ENCODE results near the gene ANGPTL2.

Gene ANGPTL2

DNA sequence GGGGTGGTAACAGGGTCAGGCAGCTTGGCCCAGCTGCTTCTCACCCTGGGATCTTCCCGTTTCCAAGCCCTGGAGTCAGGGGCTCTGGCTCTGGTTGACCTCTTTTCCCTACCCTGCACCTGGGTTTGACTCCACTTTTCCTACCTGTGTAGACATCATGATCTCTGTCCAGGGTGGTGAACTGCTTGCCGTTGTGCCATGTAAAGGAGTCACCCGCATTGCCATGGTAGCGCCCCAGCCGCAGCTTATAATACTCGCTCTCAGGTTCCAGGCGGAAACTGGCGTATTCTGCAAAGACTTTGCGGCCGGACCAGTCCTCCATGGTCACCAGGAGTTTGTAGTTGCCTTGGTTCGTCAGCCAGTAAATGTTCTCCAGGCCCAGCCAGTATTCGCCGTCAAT is 30.9 kb downstream of the ANGPTL2 start:
- DNase-seq, result no peak

DNA sequence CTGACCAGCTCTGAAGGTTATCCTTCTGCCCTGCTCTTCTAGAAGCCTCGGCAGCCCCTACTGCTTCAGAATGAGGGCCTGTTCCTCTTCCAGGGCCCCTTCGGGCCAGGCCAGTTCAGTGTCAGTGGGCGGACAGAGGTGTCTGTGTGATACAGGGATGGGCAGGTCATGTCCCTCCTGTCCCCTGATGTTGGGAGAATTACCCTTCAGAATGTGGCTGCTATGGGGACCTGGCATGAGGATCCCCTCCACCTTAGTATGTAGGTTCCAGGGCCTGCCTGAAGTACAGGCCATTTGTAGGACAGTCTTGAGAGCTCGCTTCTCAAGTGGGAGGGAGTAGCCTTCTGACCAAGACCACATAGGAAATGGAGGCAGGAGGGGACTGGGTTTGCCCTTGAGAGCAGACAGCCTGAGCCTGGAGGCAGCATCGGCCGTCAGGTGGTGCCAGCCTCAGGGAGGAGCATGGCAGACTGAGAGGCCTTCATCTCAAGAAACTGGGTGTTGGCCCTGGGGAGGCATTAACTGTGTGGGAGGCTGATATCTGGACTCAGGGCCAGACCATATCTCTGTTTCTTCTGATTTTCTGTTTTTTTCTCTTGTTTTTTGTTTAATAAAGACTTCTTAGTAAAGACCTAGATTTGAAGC is 32.0 kb downstream of the ANGPTL2 start:
- DNase-seq, result no peak

DNA sequence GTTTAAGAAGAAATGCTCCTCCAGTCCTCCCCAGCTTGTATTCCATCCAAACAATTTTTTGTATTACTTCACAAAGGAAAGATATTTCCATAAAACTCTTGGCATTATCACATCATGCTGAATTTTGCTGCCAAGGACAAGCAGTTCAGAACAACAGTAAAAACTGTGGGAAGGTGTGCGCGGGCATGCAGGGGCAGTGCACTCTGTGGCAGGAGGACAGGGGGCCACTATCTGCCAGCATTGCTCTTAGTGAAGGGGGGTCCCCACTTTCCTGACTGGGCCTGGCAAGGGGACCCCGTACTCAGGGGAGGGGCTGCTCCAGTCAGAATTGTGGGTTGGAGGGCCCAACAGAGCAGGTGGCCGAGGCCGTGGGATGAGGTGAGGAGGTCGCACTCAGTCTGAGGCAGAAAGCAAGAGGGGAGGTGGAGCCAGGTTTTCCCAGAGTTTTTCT is 32.8 kb downstream of the ANGPTL2 start:
- DNase-seq, result no peak

DNA sequence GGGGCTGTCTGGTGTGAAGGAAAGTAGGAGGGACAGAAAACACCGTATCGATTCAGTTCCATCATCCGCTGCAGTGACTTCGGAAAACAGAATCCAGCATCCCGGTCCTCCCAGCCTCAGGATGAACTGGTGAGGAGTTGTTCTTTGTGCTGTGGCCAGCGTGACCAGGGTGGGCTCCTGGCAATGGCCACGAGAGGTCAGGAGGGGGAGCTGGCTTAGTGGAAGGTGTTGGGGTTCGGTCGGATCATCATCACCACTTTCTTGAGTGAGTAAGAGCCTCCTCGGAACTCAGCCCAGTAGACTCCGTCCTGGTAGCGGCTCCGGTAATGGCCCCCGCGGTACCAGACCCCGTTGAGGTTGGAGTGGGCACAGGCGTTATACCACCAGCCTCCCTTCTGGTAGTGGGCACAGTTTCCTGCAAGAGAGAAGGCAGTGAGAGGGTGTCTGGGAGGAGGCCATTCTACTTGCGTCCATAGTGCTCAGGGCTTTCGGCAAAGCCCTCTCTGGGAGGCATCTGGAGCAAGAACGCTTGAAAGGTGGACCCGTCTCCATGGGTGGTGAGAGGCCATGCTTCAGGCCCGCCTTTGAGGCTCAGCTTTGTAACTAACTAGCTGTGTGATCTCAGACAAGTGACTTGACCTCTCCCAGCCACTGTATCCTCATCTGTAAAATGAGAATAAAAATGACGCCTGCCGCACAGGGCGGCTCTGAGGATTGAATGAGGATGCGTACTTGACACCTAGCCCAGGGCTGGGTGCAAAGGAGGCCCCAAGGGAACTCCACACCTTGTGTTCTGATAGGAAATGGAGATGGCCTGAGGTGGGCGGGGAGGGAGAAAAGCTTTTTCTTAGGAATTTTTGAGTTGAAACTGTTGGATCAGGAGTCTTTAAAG is 33.5 kb downstream of the ANGPTL2 start:
- DNase-seq, result no peak

DNA sequence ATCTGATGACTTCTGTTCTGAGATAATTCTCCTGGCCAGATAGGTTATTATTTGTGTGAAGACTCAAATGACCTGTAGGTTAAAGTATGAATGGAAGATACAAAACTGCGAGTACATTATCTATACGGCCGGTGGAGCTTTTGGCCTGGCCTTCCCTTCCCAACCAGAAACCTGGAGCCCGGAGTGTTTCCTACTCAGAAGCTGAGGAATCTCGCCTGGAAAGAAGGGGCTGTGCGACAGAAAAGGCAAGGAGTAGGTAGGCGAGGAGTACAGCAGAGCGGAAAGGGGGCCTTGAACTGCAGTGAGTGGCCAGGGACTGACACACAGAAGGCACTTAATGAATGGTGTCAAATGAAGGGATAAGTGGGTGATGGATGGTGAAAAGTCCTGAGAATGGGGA is 34.6 kb downstream of the ANGPTL2 start:
- no peak for DNase-seq

DNA sequence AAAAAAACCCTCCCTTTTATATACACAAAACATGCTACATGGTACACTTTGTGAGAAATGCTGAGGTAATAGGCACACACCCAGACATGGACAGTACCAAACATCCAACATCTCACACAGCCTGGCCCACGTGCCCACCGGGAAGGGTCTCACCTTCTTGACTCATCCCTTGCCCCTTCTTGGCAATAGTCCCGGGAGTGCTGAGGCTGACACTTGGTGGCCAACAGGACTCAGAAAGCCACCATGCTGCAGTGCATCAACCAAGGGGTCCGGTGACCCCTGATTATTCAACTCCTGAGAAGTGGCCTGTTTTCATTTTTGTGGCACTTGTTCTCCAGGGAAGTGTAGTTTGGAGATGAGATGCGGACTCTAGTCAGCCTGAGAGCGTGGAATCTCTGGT is 35.0 kb downstream of the ANGPTL2 start:
- no peak for DNase-seq

DNA sequence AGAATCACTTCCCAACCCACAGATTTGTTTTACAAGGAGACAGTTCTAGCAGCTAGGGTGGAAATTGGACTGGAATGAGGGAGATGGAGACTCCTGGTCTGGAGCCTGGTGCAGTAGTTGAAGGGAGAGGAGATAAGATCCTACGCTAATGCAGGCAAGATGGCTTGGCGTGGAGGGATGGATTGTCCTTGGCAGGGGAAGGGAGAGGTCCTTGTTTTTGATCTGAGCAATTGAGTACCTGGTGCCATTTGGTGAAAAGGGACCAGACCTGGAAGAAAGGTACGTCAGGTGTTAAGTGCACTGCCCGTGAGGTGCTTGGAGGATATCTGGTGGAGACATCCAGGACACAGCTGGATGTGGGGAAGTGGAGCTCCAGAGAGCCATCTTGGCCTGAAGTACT is 35.7 kb downstream of the ANGPTL2 start:
- DNase-seq, result no peak

DNA sequence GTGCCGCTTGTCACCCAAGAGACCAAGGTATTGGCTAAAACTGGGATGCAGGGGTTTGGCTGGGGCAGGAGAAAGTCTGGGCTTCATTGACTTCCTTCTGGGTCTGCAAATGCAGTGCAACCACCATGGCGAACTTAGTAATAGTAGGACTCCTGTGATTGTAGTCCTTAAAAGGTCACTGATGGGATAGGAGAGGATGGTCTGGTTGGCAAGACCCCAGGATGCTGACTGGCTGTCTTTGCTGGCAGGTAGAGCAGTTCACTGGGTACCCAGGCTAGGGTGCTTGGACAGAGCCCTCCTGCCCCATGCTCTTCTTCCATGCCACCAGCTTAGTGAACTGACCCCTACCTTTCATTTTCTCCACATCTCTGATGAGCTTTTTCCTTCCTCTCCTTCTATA is 37.2 kb downstream of the ANGPTL2 start:
- DNase-seq, result no peak

DNA sequence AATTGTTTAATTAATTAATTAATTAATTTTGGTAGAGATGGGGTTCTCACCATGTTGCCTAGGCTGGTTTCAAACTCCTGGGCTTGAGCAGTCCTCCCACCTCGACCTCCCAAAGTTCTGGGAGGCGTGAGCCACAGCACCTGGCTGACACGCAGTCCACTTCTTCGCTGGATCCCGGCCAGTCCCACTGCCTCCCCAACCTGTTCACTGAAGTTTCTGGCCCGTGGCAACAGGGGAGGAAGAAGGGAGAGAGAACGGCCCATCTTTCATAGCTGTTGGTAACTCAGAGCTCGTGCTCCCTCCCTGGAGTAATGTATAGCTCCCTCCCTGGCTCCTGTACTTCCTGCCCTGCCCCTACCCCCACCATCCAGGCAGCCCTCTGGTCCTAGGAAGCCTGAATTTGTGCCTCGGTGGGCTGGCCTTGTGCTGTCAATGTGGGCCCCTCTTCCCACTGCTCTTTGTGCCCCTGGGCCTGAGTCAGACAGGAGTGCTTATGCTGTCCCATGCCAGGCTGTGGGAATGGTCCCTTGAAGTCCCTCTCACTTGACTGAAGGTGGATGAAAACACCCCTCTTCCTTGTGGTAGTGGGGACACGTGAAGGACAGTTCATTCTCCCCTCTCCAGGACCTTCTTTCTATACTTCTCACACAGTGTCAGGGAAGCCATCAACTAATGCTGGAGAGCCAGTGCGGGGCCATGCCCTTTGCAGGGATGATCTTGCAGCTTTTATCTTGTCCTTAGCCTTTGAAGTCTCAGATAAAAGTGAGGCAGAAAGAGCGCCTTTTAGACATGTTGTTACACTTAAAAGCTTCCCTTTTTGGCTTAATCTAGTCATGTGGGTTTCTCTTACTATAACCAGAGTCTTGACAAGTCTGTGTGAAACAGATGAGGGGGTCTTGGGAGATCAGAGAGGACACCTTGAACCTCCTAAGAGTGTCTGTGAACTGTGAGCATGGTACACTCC is 38.1 kb downstream of the ANGPTL2 start:
- no peak for DNase-seq

DNA sequence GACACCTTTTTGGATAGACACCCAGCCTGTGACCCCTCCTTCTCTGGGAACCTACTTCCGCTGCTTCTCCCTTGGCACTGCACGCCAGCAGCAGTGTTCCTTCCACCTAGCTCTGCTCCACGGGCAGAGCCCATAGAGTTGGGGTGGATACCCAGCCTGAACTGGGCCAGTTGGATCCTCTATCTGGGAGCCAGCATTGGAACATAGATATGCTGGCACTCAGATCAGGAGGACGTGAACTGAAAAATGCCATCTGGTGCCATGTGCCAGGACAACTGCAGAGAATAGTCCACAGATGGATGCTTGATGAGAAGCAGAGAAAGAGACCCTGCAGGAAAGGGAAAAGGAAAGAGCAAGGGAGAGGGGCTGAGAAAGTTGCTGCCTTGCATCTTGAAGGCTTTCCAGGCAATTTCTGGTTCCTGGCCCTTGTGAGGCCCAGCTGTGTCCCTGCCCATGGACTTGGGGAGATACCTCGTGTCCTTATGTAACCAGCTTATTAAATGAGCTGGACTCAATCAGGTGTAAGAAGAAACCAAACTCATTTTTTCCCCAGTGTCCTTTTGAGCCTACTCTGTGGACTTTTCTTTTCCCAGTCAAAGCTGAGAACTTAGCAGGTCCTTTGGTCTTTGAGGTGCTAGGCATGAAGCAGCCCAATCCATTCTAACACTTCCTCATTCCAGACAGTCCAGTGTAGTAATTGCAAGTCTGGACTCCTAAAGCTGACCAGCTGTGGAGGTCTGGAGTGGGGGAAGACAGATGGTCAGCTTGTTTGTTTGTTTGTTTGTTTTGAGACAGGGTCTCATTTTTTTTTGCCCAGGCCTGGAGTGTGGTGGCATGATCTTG is 39.1 kb downstream of the ANGPTL2 start:
- DNase-seq, result no peak

DNA sequence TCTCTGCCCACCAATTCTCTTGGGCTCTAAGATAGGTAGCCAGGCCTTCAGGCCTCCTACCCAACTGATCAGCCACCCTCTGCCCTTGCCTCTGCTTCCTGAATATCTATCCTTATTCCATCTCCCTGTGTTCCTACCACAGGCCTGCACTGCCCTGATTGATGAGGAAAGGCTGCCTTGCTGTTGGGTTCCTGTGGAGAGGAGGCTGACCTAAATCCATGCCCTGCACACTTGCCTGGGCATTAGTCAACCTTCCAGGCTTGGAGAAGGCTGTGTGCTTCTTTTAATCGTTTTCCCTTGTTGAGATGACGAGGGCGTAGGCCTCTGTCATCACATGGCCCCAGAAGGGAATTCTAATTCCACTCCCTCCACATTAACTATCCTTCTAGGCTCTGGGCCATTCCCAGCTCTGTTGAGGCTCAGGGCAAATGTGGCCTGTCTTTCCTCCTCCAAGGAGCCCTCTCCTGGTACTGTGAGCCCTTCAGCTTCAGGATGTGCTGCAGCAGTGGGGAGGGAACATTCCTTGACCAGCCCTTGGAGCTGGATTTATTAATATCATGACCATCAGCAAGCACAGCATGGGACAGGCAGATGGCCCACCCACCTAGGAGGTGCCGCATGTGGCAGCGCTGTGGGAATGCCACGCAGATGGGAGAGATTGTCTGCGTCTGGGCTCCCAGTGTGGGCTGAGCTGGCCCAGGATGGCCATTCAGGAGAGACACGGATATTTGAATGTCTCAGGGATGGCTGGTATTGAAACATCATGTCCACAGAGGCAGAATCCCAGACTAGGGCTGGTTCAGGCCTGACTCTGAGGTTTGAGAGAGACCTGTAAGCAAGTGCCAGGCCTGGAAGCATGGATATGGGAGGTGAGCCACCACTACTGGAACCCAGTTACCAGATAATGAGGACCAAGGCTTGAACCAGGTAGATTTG is 40.9 kb downstream of the ANGPTL2 start:
- DNase-seq, result no peak

DNA sequence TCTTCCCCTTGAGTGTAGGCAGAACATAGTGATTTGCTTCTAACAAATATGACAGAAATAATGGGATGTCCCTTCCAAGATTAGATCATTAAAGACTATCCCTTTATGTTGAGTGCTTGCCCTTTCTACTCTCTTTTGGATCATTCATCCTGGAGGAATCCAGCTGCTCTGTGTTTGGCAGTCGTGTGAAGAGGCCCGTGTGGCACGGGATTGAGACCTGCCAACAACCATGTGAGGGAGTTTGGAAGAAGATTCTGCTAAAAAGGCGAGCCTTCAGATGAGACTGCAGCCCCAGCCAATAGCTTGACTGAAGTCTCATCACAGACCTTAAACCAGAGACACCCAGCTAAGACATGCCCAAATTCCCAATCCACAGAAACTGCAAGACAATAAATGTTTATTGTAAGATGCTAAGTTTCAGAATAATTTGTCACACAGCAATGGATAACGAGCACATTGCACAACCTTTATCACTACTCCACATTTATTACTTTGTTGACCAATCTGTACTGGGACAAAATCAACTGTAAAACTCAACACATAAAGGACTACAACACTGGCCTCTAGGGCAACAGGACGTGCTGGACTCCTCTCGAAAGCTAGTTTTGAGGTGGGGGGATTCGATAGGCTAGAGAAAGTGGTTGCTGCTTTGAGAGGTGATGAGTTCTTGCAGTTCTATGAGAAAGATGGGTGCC is 42.8 kb downstream of the ANGPTL2 start:
- no peak for DNase-seq

DNA sequence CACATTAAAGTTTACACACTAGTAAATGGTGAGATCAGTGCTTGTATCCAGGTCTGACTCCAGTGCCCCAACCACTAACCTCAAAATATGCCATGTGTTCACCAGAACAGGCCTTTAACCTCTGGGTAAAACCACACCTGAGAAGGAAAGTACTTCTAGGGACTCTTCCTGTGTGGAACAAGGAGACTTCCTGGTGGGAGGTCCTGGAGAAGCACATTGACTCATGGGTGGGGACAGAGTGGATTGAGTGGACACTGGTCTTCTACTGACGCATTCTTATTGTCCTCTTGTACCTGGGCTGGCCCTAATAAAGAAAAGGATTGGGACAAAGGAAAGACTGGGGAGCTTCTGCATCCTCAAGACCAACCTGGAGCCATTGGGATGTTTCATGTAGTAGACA is 43.4 kb downstream of the ANGPTL2 start:
- no peak for DNase-seq

DNA sequence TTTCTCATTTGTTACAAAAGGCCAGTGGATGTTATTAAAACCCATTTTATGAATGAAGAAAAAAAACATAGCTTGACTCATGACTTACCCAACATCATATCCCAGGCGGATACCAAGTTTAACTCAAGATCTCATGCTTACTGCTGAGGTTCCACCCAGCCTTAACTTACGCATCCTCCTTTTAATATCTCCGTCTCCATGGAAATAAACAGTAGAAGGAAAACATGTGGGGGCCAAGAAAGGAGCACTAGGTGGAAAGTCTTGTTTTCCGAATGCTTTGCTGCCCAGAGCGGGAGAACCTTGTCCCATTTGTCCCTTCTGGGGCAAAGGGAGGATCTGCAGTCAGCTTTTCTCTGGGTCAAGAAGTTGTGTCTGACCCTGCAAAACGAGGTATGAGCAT is 44.1 kb downstream of the ANGPTL2 start:
- no peak for DNase-seq

DNA sequence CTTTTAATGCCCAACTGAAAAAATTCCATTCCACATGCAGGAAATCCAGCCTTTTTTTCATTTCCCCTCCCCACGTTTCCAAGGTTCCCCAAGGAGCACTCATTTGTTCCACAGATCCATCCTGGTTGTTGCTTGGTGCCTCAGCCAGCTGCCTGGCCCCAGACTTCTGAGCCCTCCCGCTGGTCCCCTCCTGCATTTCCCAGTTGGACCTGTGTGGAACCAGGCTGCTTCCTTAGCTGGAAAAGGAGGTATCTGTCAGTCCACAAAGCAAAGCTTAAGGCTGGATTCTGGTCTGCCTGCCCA is 44.8 kb downstream of the ANGPTL2 start:
- DNase-seq, result no peak

DNA sequence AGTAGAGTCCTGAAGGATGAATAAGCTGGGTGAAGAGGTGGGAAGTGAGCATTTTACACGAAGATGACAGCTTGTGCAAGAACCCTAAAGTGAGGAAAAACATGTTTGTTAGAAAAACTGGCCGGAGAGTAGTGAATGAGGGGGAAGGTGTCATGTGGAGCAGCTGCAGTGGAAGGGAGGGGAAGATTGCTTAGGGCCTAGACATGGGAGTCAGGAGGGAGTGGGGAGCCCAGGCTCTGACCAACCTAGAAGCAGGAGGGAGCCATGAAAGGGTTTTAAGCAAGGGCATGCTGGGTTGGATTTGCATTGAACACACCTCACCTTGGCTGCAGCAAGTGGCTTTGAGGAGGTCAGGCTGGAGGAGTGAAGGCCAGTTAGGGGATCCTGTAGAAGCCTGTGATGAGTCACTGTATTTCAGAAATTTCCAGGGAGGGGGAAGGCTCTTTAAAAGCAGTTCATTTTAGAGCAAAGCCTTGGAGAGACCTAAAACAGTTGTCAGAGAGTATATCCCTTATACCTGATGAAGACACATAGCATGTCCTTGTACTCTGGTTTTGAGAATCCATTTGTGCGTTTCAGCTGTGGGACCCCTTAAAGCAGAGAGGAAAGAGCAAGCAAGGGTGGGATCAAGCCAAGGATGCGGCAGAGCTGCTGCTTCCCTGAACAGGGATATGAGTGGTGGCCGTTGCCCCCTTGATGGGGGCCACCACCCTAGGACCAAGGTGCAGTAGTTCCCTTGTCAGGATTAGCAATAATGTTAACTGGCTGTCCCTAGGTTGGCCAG is 45.4 kb downstream of the ANGPTL2 start:
- no peak for DNase-seq

DNA sequence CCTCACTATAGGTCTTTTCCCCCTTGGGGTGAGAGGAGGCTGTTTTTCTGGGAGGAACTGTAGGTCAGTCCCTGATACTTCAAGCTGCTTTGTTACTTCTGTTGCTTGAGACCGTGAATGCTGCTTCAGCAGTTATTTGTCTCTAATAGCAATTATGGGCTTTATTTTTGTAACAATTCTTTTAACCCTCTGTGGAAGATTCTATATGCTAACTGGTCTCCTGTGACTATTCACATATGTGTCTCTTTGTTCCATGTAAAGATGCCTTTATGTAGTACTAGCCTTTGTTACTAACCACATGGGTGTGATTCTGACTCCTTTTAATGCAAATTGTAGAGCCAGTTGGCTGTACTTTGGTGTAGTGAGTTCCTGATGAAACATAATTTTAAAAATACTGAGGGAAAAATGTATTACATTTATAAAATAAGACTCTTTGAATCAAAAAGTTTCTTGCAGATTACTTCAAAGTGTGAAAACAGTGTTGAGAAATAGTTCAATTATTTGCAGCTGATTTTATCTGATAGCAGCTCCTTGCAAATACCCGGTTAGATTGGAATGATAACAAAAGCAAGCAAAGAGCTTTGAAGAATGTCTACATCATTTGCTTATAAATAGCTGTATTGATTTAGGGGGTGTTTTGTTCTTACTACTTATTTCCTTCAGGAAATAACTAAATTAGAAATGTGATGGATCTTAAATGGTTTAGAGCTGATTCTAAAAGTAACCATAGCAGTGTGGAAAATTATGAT is 46.6 kb downstream of the ANGPTL2 start:
- DNase-seq, result no peak

DNA sequence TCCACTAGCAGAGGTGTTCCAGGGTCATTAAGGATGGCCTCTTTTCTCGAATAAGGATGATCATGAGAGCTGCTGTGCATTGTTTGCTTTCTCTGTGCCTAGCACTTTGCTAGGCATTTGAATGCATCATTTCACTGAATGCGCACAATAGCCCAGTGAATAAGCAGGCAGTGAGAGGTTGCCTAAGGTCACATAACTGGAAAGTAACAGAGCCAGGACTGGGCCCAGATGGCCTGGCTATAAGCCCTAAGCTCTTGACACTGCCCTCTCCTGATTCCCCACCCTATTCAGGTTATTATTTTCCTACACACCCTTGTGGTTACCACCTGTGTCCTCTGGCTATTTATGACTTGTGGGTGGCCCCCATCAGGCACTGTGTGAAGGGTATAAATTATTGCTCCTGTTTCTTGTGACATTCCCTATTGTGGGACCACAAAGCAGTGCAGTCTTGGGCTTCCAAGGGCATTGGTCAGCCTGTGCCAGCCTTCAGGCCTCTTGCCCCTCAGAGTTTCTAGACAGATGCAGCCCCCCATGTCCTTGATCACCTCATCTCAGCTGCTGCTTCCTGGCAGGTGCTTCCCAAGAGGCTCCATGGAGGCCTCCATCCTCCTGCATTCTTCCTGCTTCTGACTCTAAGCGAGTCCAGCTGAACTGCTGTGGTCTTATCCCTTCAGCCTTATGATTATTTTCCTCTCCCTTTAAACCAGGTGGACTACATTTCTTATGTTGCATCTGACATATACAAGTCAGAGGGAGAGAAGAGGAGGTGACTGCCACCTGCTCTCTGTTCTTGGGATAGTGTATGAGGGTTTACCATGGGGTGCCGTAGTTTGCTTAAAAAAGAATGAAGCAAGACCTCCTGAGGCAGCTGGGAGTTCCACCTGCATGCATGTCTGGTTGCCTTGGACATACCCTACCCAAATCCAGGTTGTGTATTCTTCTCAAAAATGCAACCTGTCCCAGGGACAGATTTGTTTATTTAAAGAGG is 47.6 kb downstream of the ANGPTL2 start:
- no peak for DNase-seq
